Aorta (tissue), 5 donors: ENCODE measurements around the gene COG5. TPM values are rescaled to one million over a fixed set of nuclear protein-coding genes. Genes with fewer than 3 reads are reported as not detected.

Experiments
- ATAC-seq: fragments of 200-7000 bp; cut with Tn5 transposase; one replicate; pipeline ENCODE4 v1.9.1; 2022; ENCODE audit warnings: moderate library complexity; ENCODE audit not compliant: low FRiP score
- DNase-seq, 2 donors: peaks; one replicate each; pipeline ENCODE4 v3.0.0-alpha.2; 2020
- H3K27ac ChIP-seq, 2 donors: one replicate each; pipeline ENCODE4 v1.5.1; 2013; ENCODE audit warnings: low read length in 2 of 2, mild to moderate bottlenecking in 2 of 2, moderate library complexity in 2 of 2, control low read depth in 1 of 2, inconsistent platforms in 1 of 2, low read depth in 1 of 2
- H3K27me3 ChIP-seq, 2 donors: one replicate each; pipeline ENCODE4 v1.6.1; 2013; ENCODE audit warnings: control low read depth in 1 of 2, low read length in 1 of 2, mild to moderate bottlenecking in 1 of 2, moderate library complexity in 1 of 2; ENCODE audit not compliant: insufficient read depth in 2 of 2, control insufficient read depth in 1 of 2
- H3K36me3 ChIP-seq, 2 donors: one replicate each; pipeline ENCODE4 v1.6.1; 2013; ENCODE audit warnings: control low read depth in 1 of 2, low read length in 1 of 2, mild to moderate bottlenecking in 1 of 2; ENCODE audit not compliant: insufficient read depth in 2 of 2, control insufficient read depth in 1 of 2
- H3K4me1 ChIP-seq, 2 donors: one replicate each; pipeline ENCODE4 v1.6.1; 2013; ENCODE audit warnings: low read length in 2 of 2, control low read depth in 1 of 2, mild to moderate bottlenecking in 1 of 2, moderate library complexity in 1 of 2; ENCODE audit not compliant: insufficient read depth in 2 of 2, control insufficient read depth in 1 of 2
- H3K4me3 ChIP-seq, 2 donors: one replicate each; pipeline ENCODE4 v1.5.1; 2013; ENCODE audit warnings: low read length in 2 of 2, control low read depth in 1 of 2, mild to moderate bottlenecking in 1 of 2
- H3K9me3 ChIP-seq: one replicate; pipeline ENCODE4 v1.6.1; 2013; ENCODE audit warnings: mild to moderate bottlenecking, low read length; ENCODE audit not compliant: control insufficient read depth
- WGBS, 2 donors: extraction: QIAGEN DNeasy Blood & Tissue Kit; methylation state at CpG; one replicate each; pipeline ENCODE4 v1.1.7; 2013; 5-methylcytosine and 5-hydroxymethylcytosine counted together
- intact Hi-C, 2 donors: fragments of 100-400 bp; cut with DNase I; formaldehyde crosslinking; loops; one replicate each; pipeline versions ENCODE4 v1.14.2 to v1.15.0; 2022
- polyA plus RNA-seq, 2 donors: library from polyadenylated mRNA; stranded (reverse); fragments of 200-250 nt; gene quantifications; one replicate each; pipeline ENCODE4 v1.2.3, GENCODE V29; 2013
- total RNA-seq, 2 donors: library from RNA; stranded (reverse); fragmentation: NEBNext Ultra II Directional; extraction: Animal tissue kit (Norgen Biotek cat#: 25700); gene quantifications; one replicate each; pipeline ENCODE4 v1.2.1, GENCODE V29; 2021
- donor health status: healthy with polysubstance abuse.
- donor health status: Bipolar disorder and iron deficiency.
- donor health status: DM: no; HTN: no; CAD: no.
- donor health status: DM: no; HTN: no; CAD: no.
- donor health status: DM: yes; HTN: yes; CAD: no.

COG5 gene
- total and polyA plus RNA-seq, 4 donors = 8.6 to 58.2 (median 33.4) TPM

GRCh38 chr7:107584716-107585115 is 21.0 kb upstream of the COG5 start:
- ATAC-seq = no peak
- H3K9me3 ChIP-seq = no peaks in the 10 kb centered on the region
- no peaks in the 10 kb centered on the region for H3K36me3 ChIP-seq

GRCh38 chr7:107582875-107583274 is 19.2 kb upstream of the COG5 start:
- H3K9me3 ChIP-seq = no peaks in the 10 kb centered on the region
- H3K4me3 ChIP-seq = no peak overlapping the region
- intact Hi-C loops = loop anchor here in 1 of 2 donors (10.0 kb wide), 1 partner anchor 142 kb away; no protein-coding TSS in a partner anchor
- no peak overlapping the region for H3K27ac ChIP-seq
- no peaks in the 10 kb centered on the region for H3K36me3 ChIP-seq
- DNase-seq = no peak
- H3K27me3 ChIP-seq = no peaks in the 10 kb centered on the region
- no peak for ATAC-seq
- peaks cover 0 to 3% of the 10 kb centered on the region in 2 donors for H3K4me1 ChIP-seq
- WGBS, 2 donors = 38 to 47% methylated on average over 2 of the region's 2 CpGs

More at GRCh38 chr7:107584716-107585115, 21.0 kb upstream of the COG5 start:
- no peak for DNase-seq
- intact Hi-C loops = loop anchor here in 1 of 2 donors (10.0 kb wide), 1 partner anchor 140 kb away; no protein-coding TSS in a partner anchor
- Histone ChIP-seq H3K27ac (no peak overlapping the region), H3K4me3 (no peak overlapping the region), H3K4me1 (peaks cover 0 to 1% of the 10 kb centered on the region in 2 donors), H3K27me3 (no peaks in the 10 kb centered on the region)
- WGBS, 2 donors = 66 to 71% methylated on average over 2 of the region's 2 CpGs

- no peak for DNase-seq
- intact Hi-C loops = loop anchor here (2.0 to 10.0 kb wide), 2 partner anchors 13 to 143 kb away; no protein-coding TSS in a partner anchor
- WGBS, 2 donors = 2 to 5% methylated on average over 5 of the region's 5 CpGs
- H3K4me1 ChIP-seq = peaks cover 0 to 3% of the 10 kb centered on the region in 2 donors
- H3K27me3 ChIP-seq = no peaks in the 10 kb centered on the region
- peak overlapping the region; percentile 71 to 99 for H3K4me3 ChIP-seq
- H3K27ac ChIP-seq = no peak overlapping the region
- no peaks in the 10 kb centered on the region for H3K36me3 ChIP-seq
- no peaks in the 10 kb centered on the region for H3K9me3 ChIP-seq
- ATAC-seq = no peak
Measured at GRCh38 chr7:107581387-107582013, 17.8 kb upstream of the COG5 start.

GRCh38 chr7:107580716-107581383 is 17.1 kb upstream of the COG5 start:
- H3K27ac ChIP-seq = peak overlapping the region; percentile 23 to 100
- intact Hi-C loops = loop anchor here (2.0 to 10.0 kb wide), 2 partner anchors 14 to 144 kb away; no protein-coding TSS in a partner anchor
- no peaks in the 10 kb centered on the region for H3K27me3 ChIP-seq
- ATAC-seq (no peak), DNase-seq (no peak)
- no peaks in the 10 kb centered on the region for H3K9me3 ChIP-seq
- no peaks in the 10 kb centered on the region for H3K36me3 ChIP-seq
- WGBS, 2 donors = 8% methylated on average over 10 of the region's 10 CpGs
- H3K4me1 ChIP-seq = peaks cover 0 to 3% of the 10 kb centered on the region in 2 donors
- H3K4me3 ChIP-seq = peak overlapping the region; percentile 71 to 99

- Histone ChIP-seq H3K27me3 (no peaks in the 10 kb centered on the region), H3K27ac (peak within 1 kb of the TSS; percentile 65 to 100), H3K9me3 (no peaks in the 10 kb centered on the region), H3K36me3 (no peaks in the 10 kb centered on the region), H3K4me3 (peak within 1 kb of the TSS; percentile 71 to 99), H3K4me1 (peaks cover 0 to 3% of the 10 kb centered on the region in 2 donors)
- intact Hi-C loops = loop anchor here (2.0 to 10.0 kb wide), 2 partner anchors 15 to 145 kb away; no protein-coding TSS in a partner anchor
- peak; percentile 83 to 93 for DNase-seq
- peak; percentile 92 for ATAC-seq
- WGBS, 2 donors = 0% methylated on average over 83 to 89 of the region's 89 CpGs
Measured at GRCh38 chr7:107579885-107580715, 16.4 kb upstream of the COG5 start, which contains the start of gene BCAP29. Gene BCAP29 (plus strand): TSS chr7:107580246. CDS start chr7:107580773, 527 bp downstream.

GRCh38 chr7:107579554-107579884 is 15.8 kb upstream of the COG5 start:
- no peak for DNase-seq
- Histone ChIP-seq H3K27me3 (no peaks in the 10 kb centered on the region), H3K4me1 (peaks cover 0 to 3% of the 10 kb centered on the region in 2 donors), H3K9me3 (no peaks in the 10 kb centered on the region), H3K27ac (peak overlapping the region; percentile 65 to 100), H3K36me3 (no peaks in the 10 kb centered on the region), H3K4me3 (peak overlapping the region; percentile 61 to 99)
- 1% methylated on average over 9 of the region's 9 CpGs for WGBS, 2 donors
- no peak for ATAC-seq
- intact Hi-C loops = no loop called here

GRCh38 chr7:107573537-107573936 is 9.8 kb upstream of the COG5 start:
- no peaks in the 10 kb centered on the region for H3K4me1 ChIP-seq
- ATAC-seq = no peak
- H3K4me3 ChIP-seq = no peak overlapping the region
- no peaks in the 10 kb centered on the region for H3K9me3 ChIP-seq
- WGBS, 2 donors = 88 to 91% methylated on average over 4 of the region's 4 CpGs
- intact Hi-C loops = no loop called here
- DNase-seq = no peak
- H3K27ac ChIP-seq = no peak overlapping the region
- H3K36me3 ChIP-seq = no peaks in the 10 kb centered on the region
- H3K27me3 ChIP-seq = no peaks in the 10 kb centered on the region

GRCh38 chr7:107570298-107570697 is 6.6 kb upstream of the COG5 start:
- no peaks in the 10 kb centered on the region for H3K27me3 ChIP-seq
- DNase-seq (no peak), ATAC-seq (no peak)
- no peaks in the 10 kb centered on the region for H3K9me3 ChIP-seq
- no peak overlapping the region for H3K27ac ChIP-seq
- WGBS, 2 donors = 98 to 100% methylated on average over 2 of the region's 2 CpGs
- intact Hi-C loops = no loop called here
- no peak overlapping the region for H3K4me3 ChIP-seq
- H3K36me3 ChIP-seq = no peaks in the 10 kb centered on the region
- no peaks in the 10 kb centered on the region for H3K4me1 ChIP-seq
